GM21423 (cell line): ENCODE results near the gene BTBD7.
"Not testable (repeated sequence)": the region's sequence is repeated elsewhere in the genome, so short reads cannot be mapped to it uniquely, and the experiment has no call there.

Experiments
- ATAC-seq: cut with Tn5 transposase; IDR thresholded peaks from one replicate; pipeline ENCODE4 v1.9.1; 2021; ENCODE audit warnings: mild to moderate bottlenecking, moderate library complexity; ENCODE audit not compliant: unreplicated experiment

The BTBD7 gene

DNA sequence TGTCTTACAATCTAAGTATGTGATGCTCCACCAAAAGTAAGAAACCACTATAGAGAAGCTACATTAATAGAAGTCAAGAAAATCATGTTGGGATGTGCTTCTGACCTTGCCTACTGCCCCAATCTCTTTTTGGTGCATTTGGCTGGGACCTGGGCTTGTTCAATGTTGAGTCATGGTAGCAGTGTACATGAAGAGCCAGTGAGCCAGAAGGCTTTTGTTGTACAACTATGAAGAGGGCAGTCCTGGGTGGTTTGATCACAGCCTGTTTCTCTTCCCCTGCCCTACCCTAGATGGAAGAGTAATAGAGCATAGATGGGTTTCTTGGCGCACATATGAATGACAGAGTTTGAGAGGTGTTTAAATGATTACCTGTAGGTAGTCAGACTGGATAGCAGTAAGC, 69.4 kb downstream of the BTBD7 start:
- ATAC-seq, result no peak

DNA sequence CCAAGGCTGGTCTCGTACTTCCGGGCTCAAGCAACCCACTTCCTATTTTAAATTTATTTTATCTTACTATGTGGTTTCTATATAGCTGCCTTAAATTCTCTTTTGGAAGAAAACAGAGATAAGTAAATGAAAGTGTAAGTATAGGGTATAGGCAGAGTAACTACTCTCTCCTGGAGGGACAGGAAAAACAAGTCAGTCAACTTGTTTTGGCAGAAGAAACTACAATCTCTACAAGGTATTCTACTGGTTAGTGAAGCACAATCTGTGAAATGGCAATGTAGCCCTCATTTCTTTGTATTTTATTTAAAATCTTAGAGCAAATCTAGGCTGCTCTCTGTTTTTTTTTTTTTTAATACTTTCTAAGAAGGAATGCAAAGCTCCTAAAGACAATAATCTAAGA, 70.4 kb downstream of the BTBD7 start:
- no peak for ATAC-seq

DNA sequence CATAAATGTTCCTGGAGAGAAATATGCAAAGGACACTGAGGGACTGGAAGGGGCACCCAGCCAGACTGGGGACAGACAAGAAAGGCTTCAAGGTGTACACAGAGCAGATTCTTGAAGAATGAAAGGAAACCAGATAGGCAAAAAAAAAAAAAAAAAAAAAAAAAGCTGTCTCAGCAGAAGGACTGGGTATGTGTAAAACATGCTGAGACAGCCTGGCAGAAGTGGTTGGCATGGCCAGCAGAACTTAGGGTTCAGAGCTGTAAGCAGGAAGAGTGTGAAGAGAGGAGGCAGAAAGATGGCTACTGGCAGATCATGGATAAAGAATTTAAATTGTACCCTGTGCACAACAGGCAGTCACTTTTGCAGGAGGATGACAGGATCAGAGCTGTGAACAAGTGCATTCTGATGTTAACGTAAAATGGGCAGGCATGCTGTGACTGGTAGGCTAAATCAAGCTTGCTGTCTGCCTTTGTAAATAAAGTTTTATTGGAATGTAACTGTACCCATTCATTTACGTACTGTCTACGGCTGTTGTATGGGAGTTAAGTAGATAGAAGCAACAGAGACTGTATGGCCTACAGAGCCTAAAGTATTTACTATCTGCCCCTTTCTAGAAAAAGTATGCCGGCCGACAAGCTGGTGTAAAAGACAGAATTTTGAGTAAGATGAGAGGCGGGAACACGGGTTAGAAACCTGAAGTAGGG, 83.6 kb downstream of the BTBD7 start:
- no peak for ATAC-seq

DNA sequence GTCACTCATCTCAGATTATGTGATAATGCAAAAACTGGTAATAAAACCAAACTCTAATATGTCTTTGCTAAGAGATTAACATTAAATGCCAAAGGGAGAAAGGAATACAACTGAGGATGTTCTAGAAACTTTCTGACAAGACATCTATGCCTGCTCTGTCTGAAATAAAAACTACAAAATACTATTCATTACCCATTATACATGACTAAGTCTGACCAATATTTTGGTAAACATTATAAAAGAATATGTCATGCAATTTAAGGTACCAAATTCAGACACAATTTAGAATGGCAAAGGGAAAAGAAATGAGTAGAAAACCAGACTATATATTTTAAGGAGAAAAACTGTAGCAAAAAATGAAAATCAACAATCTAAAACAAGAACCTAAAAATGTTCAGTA, 86.3 kb downstream of the BTBD7 start:
- no peak for ATAC-seq

DNA sequence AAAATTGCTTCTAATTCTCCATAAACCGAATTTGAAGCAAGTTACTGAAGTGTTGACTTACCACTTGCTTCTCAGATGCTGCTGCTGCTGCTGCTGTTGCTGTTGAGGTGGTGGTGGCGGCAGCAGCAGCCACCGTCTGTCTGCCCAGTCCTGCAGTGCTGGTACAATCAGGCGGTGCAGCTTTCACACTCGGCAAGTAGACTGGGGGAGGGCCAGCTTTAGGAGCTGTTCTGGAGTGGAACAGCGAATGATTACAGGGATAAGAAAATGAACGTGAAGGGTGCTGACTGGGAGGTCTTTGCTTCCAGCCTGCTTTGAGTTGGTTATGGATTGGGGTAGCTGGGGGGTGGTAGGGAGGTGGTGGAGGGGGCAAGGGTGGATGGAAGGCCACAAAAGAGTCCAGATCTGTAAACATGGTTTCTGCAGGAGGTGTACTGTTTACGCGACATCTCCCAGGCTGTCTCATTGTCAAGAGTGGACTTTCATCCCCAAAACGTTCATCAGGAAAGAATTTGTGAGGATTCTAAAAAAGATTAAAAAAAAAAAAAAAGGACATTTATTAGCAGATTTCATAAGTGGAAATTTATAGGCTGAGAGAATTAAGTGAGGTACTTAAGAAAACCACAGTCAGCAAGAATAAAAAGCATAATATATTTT, 86.9 kb downstream of the BTBD7 start:
- ATAC-seq, result no peak

DNA sequence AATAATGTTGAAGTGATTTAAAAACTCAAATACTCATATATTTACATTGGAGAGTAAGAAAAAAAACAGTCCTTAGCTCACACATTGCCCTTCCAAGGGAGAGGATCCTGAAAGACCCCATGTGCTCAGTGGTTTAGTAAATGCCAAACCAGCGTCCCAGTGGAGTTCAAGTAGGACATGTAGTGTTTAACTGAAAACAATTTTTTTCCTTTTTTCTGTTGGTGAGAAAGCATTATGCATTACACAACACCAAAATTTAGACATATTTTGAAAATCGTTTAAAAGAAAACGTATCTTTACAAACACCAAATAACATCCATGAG, 92.2 kb downstream of the BTBD7 start:
- no peak for ATAC-seq

DNA sequence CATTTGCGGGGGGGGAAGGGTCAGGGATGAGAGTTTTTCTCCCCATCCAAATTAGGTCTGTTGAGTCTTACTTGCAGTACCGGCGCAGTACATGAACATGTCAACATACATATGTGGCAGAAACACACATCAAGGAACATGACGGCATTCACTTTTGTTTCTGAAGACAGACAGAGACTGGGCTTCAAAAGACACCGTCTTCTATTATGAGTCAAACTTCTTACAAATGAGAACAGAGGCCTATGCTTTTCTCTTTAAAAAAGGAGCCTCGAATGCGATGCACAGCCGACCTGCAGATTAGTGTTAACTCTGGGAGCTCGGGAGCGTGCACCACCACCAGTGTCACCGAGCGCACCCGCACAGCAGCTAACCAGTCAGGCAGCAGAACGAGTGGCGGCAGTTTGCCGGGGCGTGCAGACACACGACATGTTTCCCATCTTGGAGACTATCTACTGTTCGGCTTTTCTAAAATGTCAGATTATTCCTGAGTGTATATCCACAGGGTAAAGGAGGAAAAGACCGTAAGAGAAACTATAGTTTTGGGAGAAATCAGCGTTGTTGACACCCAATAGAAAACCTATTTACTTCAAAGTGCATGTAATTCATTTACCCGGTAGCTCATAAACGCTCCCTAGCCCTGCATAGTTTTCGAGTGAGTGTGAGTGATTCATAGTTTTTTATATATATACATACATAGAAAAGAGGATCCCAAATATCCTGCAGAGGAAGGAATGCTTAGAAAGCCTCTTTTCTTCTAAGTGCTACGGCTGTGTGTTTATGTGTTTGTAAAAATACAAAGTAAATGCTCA, 92.8 kb downstream of the BTBD7 start:
- no peak for ATAC-seq

DNA sequence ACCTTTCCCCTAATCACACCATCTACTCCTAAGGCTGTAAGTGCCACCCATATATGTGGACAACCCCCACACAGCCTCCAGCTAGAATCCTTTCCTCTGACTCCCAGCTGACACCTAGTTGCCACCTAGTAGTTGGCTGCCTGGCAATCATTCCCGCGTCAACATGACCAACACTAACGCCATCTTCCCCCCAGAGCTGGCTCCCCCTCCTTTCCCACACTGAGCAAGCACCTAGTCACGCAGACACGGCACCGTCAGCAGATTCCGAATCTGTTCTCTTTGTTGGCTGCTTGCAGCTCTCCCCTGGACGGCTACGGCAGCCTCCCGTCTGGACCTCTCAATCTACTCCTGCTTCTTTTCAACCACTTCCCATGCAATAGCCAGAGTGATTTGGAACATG, 98.0 kb downstream of the BTBD7 start:
- no peak for ATAC-seq

DNA sequence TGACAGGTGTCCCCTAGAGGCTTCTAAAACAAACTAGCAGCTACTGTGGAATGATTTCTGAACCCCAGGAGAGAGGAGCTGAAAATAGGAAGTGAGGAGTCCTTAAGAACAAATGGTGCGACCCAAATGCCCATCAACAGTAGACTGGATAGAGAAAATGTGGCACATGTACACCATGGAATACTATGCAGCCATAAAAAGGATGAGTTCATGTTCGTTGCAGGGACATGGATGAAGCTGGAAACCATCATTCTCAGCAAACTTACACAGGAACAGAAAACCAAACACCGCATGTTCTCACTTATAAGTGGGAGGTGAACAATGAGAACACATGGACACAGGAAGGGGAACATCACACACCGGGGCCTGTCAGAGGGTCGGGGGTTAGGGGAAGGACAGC, 99.8 kb downstream of the BTBD7 start:
- not testable (repeated sequence) for ATAC-seq

DNA sequence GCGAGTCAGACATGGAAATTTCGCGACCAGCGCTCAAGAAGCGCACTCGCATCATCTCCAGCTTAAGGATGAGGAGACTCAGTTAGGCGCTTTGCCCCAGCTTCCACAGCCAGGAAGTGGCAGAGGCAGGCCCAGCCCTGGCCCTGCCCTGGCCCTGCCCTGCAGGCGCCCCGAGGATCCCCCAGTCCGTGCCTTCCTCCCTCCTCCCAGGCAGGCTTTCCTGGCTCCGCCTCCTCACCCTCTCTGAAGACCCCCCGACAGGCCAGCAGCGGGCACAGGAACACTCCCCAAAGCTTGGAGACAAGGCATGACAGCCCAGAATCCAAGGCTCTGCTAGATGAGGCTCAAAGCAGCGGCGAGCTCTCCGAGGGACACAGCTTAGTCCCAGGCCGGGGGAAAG, 100.7 kb downstream of the BTBD7 start:
- ATAC-seq, result no peak

DNA sequence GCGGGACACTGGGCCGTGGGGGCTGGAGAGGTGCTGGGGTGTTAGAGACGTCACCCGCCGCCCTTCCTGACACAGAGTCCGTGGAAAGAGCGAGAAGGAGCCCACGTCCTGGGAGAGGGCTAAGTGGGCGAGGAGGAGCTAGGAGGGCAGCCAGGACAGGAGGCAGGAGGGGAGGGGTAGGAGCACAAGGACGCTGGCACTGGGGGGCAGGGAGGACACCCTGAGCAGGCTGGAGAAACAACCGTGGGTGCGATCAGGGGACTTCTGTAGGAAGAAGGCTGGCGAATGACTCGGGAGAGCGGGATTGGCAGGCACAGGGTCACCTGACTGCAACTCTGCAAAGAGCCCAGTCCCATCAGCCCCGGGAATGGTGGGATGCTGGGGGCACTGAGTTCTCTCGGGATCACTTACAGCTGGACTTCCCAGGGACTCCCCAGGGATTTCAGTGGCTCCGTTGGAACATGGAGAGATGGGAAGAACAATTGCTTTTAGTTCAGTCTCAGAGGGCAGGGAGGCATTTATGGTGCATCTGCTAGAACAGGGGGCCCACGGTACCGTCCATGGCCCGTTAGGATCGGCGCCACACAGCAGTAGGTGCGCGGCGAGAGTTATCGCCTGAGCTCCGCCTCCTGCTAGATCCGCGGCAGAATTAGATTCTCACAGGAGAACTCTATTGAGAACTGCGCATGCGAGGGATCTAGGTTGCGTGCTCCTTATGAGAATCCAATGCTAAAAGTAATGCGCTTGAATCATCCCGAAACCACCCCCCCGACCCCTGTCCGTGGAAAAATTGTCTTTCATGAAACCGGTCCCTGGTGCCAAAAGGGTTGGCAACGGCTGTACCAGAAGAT, 101.5 kb downstream of the BTBD7 start:
- no peak for ATAC-seq

DNA sequence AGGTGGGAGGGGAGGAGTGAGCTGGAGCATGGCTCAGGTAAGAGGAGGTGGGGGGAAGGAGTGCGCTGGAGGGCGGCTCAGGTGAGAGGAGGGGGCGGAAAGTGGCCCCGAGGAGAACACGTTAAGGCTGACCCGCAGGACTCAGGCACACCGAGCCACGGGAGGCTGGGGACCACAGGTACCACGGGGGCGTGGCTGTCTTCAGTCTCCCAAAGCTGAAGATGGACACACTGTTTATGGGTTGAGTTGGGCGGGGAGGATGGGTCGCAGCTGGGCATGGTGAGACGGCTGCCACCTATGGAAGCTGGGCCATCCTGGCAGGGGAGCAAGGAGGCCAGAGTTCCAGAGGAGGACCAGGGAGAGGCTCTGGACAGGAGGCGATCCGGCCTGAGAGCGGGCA, 102.3 kb downstream of the BTBD7 start:
- no peak for ATAC-seq

DNA sequence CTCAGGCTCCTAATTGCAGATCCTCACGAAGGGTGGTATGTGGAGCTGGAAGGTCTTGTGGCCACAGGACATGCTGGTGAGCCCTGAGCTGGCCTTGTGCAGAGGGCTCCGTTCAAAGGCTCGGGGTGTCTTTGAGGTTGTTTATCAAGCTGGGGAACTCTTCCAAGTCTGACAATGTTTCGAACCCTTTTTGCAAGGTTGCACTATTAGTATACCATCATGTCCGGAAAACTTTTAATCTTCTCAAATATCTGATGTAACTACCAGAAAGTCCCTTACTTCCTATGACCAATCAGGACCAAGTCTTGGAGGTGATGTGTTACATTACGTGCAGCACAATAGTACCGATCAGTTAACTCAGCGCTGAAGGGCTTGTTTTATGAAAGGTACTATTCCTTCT, 104.3 kb downstream of the BTBD7 start:
- ATAC-seq, result no peak

DNA sequence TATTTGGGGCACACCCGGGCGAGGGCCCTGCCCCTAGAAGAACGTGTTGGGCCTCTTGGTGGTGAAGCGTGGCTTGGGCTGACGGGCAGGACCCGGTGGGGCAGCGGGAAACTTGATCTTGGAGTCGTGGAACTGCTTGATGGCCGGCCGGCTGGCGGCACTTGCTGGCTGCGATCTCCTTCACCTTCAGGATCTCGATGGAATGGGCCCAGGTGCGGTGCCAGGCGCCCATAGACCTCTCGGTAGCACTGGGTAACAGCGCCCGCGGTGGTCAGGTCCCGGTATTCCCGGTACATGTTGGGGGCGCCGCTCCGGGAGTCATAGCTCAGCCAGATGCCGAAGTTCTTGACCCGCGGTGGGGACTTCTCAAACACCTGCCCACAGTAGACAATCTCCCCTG, 109.3 kb downstream of the BTBD7 start:
- ATAC-seq, result no peak

DNA sequence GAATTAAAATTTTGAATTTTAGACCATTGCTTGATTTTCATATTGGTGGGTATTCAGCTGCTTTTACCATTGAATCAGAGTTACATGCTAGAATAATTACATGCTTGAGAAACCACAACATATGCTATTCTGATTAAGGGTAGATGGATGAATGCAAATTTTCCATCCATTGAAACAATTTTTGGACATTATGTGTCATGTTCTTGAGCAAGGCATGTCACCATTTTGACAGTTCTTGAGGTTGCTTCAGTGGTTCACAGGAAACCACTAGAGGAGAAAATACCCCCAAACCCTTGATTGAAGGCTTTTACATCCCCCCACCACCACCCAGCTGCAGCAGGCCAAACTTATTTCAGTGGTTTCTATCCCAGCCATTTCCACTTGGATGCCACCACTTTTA, 112.3 kb downstream of the BTBD7 start:
- no peak for ATAC-seq

DNA sequence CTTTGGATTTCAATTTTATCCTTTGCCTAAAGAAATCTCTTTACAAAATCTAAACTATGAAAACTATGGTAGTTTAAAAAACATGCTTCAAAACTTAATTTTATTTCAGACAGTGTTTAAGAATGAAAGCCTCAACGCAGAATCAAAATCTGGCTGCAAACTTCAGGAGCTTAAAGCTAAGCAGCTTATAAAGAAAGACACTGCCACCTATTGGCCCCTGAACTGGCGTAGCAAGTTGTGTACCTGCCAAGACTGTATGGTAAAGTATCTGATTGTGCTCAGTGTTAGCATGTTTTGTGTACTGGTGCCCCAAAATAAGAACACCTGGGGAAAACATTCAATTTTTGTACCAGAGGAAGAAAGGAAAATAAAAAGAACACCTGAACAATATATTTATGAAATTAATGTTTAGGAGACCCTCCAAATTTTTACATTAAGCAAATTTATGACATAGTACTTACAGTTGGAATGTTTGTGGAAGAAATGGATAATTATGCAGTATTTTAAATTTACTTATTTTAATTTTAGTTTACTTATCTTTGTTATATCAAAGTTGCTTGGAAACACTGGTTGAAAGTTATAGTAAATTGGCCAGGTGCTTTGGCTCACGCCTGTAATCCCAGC, 113.6 kb downstream of the BTBD7 start:
- no peak for ATAC-seq

DNA sequence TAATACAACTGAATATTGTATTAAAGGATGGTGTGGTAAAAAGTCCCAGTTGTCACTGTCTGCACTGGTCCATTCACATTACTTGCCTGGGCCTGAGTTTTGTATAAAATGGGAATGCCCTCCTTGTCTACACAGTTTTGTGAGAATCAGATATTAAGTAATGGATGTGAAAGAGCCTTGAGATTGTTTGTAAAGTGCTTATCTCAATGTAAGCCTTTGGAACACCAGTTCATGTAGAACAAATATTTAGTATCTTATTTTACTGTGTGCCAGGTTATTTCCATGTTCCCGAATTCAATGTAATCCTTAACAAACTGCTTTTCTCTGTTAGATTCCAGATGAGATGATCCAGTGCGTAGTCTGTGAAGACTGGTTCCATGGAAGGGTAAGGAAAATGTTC, 118.2 kb downstream of the BTBD7 start:
- ATAC-seq, result no peak

DNA sequence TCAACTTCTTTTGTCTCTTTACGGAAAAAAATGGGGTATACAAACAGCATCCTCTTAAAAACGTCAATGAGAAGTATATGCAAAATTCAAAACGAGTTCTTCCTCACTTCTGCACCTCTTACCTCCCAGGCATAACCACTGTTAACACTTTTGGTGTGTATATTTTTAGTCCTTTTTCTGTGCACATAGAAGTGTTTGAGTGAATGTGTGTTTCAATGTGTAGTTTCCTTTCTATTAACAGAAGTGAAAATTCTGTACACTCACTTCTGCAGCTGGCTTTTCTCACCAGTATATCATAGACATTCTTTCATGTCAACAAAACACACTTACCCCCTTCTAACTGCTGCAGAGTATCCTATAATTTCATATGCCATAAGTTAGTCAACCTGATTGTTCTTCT, 120.4 kb downstream of the BTBD7 start:
- peak; percentile 58 for ATAC-seq

DNA sequence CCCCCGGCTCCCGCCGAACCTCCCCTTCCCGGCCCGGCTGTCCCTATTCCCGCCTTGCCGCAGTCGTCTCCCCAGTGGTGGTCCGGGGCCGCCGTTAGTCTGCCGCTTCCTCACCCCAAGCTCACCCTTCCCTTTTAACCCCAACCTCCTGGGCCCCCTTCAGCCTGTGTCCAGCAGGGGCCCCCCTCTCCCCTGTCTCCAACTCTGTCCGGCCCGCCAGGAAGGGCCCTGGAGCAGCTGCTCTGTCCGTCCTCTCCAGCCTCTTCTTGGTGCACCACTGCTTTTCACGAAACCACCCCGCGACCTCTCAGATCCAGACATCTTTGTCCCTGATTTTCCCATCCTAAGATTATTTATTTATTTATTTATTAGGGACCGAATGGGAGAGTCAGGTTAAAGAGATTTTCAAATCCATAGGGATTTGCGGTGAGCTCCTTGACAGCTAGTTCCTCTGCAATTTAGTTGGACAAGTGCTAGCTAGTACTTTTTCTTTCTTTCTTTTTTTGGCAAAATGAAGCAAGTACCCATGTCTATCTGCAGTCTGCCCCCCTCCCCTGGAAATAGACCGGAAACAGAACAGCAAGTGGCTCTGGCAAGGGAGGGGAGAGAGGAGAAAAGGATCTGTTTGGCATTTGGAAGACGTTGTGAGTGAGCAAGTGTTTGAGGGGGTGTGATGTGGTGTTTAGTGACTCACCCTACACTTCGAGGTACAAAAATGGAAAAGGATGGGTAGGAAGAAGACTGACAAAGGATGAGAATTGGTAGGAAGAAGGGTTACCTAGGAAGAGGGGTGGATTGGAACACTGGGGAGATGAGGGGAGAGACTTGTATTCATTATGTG, 125.1 kb downstream of the BTBD7 start:
- ATAC-seq, result peak; percentile 36
